Epithelial cell of proximal tubule (primary cell): ENCODE measurements around the gene BAIAP2. TPM values are rescaled to one million over a fixed set of nuclear protein-coding genes. Genes with fewer than 3 reads are reported as not detected.

Source experiments
- DNase-seq: peaks from one replicate; pipeline ENCODE4 v3.0.0-alpha.2; 2011; ENCODE audit warnings: low read depth
- H3K4me3 ChIP-seq: 2 replicates; pipeline ENCODE4 v1.5.1; 2011; ENCODE audit warnings: low read depth, mild to moderate bottlenecking, low read length
- total RNA-seq: library from RNA; depleted of rRNA; stranded (reverse); fragments of >200 nt; gene quantifications from 2 replicates; pipeline ENCODE4 v1.2.3, GENCODE V29; 2015
- TF ChIP-seq, protein P1 (sequence below): conservative IDR thresholded peaks from 2 replicates; pipeline ENCODE4 v1.5.1; 2012; ENCODE audit warnings: low read depth, mild to moderate bottlenecking, low read length

The BAIAP2 gene
- total RNA-seq, 1 donor from 2014 or later = 44.0 TPM

DNA sequence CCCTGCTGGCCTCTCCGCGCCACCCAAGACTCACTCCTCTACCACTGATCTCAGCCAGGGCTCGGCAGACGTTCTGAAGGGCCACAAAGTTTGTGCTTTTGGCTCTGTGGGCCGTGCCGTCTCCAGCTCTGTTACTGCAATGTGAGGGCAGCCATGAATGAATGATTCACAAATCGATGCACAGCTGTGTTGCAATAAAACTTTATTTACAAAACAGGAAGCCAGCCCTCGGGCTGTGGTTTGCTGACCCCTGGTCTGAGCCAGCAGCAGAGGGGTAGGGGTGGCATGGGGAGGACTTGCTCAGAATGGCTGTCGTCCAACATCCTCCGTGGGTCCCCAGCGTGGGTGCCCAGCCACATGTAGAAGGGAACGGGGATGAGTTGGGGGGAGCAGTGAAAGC, 67.4 kb downstream of the BAIAP2 start:
- H3K4me3 ChIP-seq = no peak overlapping the region
- TF ChIP-seq, protein P1, sequence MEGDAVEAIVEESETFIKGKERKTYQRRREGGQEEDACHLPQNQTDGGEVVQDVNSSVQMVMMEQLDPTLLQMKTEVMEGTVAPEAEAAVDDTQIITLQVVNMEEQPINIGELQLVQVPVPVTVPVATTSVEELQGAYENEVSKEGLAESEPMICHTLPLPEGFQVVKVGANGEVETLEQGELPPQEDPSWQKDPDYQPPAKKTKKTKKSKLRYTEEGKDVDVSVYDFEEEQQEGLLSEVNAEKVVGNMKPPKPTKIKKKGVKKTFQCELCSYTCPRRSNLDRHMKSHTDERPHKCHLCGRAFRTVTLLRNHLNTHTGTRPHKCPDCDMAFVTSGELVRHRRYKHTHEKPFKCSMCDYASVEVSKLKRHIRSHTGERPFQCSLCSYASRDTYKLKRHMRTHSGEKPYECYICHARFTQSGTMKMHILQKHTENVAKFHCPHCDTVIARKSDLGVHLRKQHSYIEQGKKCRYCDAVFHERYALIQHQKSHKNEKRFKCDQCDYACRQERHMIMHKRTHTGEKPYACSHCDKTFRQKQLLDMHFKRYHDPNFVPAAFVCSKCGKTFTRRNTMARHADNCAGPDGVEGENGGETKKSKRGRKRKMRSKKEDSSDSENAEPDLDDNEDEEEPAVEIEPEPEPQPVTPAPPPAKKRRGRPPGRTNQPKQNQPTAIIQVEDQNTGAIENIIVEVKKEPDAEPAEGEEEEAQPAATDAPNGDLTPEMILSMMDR = no peak
- no peak for DNase-seq

DNA sequence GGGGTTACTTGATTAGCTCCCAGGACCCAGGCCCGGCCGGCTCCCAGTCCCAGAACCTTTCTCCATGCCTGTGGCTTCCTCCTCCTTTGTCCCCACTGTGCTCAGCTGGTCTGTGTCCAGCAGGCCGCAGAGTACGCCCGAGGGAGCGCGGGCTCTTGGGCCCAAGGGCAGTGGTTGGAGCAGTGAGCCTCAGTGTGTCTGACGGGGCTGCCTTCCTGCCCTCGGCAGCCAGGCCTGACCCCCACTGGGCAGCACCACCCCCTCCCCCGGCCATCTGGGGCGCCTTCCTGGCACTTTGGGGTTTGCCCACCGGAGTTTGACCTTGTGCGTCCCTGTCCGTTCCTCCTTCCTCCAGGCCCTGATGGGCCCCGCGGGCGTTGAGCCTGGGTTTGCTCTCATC, 67.9 kb downstream of the BAIAP2 start:
- H3K4me3 ChIP-seq = no peak overlapping the region
- TF ChIP-seq, protein P1 = no peak
- no peak for DNase-seq

DNA sequence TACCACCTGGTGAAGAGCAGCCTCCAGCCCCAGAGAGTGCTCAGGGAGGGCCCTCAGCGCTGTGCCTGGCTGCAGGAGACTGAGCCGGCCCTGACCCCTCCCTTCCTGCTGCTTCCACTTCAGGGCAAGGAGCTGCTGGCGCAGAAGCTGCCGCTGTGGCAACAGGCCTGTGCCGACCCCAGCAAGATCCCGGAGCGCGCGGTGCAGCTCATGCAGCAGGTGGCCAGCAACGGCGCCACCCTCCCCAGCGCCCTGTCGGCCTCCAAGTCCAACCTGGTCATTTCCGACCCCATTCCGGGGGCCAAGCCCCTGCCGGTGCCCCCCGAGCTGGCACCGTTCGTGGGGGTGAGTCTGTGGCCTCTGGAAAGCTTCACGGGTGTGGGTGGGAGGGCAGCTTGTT, 68.4 kb downstream of the BAIAP2 start:
- TF ChIP-seq, protein P1 = no peak
- no peak overlapping the region for H3K4me3 ChIP-seq
- DNase-seq = no peak

DNA sequence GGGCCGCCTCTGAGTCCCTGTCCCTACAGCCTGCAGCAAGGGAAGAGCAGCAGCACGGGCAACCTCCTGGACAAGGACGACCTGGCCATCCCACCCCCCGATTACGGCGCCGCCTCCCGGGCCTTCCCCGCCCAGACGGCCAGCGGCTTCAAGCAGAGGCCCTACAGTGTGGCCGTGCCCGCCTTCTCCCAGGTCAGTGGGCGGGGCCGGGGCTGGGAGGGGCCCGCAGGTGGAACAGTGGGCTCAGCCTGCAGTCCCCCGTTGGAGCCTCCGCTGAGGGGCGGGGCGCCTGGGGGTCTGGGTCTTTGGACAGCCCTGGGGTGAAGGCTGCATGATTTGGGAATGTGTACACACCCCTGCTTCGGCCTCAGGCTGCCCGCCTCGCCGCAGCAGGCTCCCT, 71.8 kb downstream of the BAIAP2 start:
- TF ChIP-seq, protein P1 = no peak

DNA sequence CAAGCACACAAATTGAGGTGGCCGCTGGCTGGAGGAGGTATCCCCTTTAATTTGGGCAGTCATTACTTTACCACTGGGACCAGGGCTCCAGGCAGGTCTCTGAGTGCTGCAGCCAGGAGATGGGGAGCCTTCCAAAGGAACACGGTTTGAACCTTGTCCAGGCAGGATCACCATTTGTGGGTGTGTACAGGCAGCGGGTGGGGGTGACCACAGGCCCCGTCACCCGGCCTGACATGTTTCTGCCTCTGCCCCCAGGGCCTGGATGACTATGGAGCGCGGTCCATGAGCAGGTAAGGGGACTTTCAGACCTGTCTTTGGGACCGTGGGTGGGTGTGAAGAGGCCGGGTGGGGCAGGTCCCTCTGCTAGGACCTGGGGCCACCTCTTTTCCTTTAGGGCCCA, 73.3 kb downstream of the BAIAP2 start:
- no peak overlapping the region for H3K4me3 ChIP-seq
- TF ChIP-seq, protein P1 = no peak
- DNase-seq = no peak

More for the DNA sequence above, 71.8 kb downstream of the BAIAP2 start:
- H3K4me3 ChIP-seq = no peak overlapping the region
- no peak for DNase-seq

DNA sequence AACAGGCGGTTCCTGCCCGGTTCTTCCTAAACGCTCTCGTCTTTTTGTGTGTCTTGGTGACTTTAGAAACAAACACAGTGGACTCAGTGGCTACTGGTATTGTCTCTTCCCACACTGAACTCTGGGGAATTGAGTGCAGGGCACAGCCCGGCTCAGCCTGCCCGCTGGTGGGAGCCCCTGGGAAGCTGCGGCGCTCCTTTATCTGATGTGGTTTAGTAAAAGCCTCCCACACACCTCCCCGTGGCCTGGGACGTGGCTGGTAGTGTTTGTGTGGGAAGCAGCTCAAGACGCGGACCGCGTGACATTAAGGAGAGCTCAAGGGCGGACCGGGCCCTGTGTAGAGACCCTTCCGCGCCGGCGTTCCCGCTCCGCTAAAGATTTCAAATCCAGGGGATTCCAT, 75.0 kb downstream of the BAIAP2 start:
- TF ChIP-seq, protein P1 = no peak

DNA sequence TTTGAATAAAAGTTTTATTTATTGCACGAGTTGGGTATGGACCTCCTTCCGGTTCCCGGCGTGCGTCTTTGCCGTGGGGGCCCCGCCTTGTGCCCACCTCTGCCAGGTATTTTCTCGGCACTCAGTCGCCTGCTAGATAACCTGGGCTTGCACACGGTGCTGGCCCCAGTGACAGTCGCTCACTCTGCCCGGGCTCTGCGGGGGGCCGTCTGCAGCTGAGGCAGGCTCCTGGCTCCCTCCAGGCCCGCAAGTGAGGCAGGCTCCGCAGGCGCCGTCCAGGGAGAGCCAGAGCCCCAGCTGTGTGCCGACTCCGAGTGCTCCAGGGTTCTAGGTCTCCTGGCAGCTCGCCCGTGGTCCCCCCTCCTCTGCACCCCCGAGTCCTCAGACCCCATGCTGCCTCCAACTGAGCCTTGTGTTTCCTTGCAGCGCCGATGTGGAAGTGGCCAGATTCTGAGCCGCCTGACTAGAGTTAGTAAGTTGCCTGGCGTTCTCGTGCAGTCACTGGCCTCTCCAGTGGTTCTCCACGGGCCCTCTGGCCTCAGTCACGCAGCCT, 75.6 kb downstream of the BAIAP2 start:
- no peak overlapping the region for H3K4me3 ChIP-seq
- TF ChIP-seq, protein P1 = no peak
- DNase-seq = no peak

More for the DNA sequence above, 75.0 kb downstream of the BAIAP2 start:
- no peak for DNase-seq
- H3K4me3 ChIP-seq = no peak overlapping the region
